GM23248 (cell line): Measurements from ENCODE around the gene B4GALT2. TPM values are rescaled to one million over a fixed set of nuclear protein-coding genes. Genes with fewer than 3 reads are reported as not detected.

ENCODE experiments used
- DNase-seq: peaks from one replicate; pipeline ENCODE4 v3.0.0-alpha.2; 2015
- H2AFZ ChIP-seq: fragments of 200-600 bp; sonication (generic); 2 replicates; pipeline ENCODE4 v1.6.1; 2016; ENCODE audit warnings: antibody characterized with exemption
- H3F3A ChIP-seq: fragments of 200-600 bp; sonication (generic); 2 replicates; pipeline ENCODE4 v1.6.1; 2016; ENCODE audit warnings: mild to moderate bottlenecking, antibody characterized with exemption, mixed run types; ENCODE audit not compliant: insufficient read depth
- H3K27ac ChIP-seq: fragments of 200-600 bp; sonication (generic); 2 replicates; pipeline ENCODE4 v1.5.1; 2016; ENCODE audit warnings: mild to moderate bottlenecking
- H3K27me3 ChIP-seq: fragments of 200-600 bp; sonication (generic); replicated peaks from 2 replicates; pipeline ENCODE4 v1.6.1; 2016; ENCODE audit warnings: mild to moderate bottlenecking; ENCODE audit not compliant: insufficient read depth
- H3K36me3 ChIP-seq: fragments of 200-600 bp; sonication (generic); 2 replicates; pipeline ENCODE4 v1.6.1; 2016; ENCODE audit warnings: low read depth, mild to moderate bottlenecking
- H3K4me1 ChIP-seq: fragments of 200-600 bp; sonication (generic); 2 replicates; pipeline ENCODE4 v1.6.1; 2016; ENCODE audit warnings: mild to moderate bottlenecking; ENCODE audit not compliant: insufficient read depth
- H3K4me2 ChIP-seq: fragments of 200-600 bp; sonication (generic); one replicate; pipeline ENCODE4 v1.6.1; 2016; ENCODE audit warnings: mild to moderate bottlenecking; ENCODE audit not compliant: unreplicated experiment
- H3K4me3 ChIP-seq: fragments of 200-600 bp; sonication (generic); 2 replicates; pipeline ENCODE4 v1.5.1; 2016; ENCODE audit warnings: mild to moderate bottlenecking
- H3K79me2 ChIP-seq: fragments of 200-600 bp; sonication (generic); 2 replicates; pipeline ENCODE4 v1.6.1; 2016; ENCODE audit warnings: mild to moderate bottlenecking; ENCODE audit not compliant: insufficient read depth
- H3K9ac ChIP-seq: fragments of 200-600 bp; sonication (generic); 2 replicates; pipeline ENCODE4 v1.6.1; 2016; ENCODE audit warnings: mild to moderate bottlenecking
- H3K9me2 ChIP-seq: fragments of 200-600 bp; sonication (generic); 2 replicates; pipeline ENCODE4 v1.6.1; 2016; ENCODE audit warnings: mixed run types, mild to moderate bottlenecking, moderate library complexity; ENCODE audit not compliant: insufficient read depth
- H3K9me3 ChIP-seq: fragments of 200-600 bp; sonication (generic); one replicate; pipeline ENCODE4 v1.6.1; 2017; ENCODE audit warnings: low read depth
- H4K20me1 ChIP-seq: fragments of 200-600 bp; sonication (generic); 2 replicates; pipeline ENCODE4 v1.6.0; 2016; ENCODE audit not compliant: insufficient read depth
- EZH2 ChIP-seq: fragments of 200-600 bp; sonication (generic); IDR thresholded peaks from 2 replicates; pipeline ENCODE4 v1.6.1; 2018; ENCODE audit warnings: antibody characterized with exemption, mild to moderate bottlenecking; ENCODE audit not compliant: insufficient read depth, poor library complexity, severe bottlenecking
- EZH2phosphoT487 ChIP-seq: fragments of 200-600 bp; sonication (generic); IDR thresholded peaks from 2 replicates; pipeline ENCODE4 v1.6.1; 2018; ENCODE audit warnings: antibody characterized with exemption, moderate library complexity, mild to moderate bottlenecking, low read depth; ENCODE audit not compliant: insufficient read depth
- WGBS, 2 experiments: methylation state at CpG; one replicate each; pipeline ENCODE4 v1.1.6; 2015 to 2017; ENCODE audit warnings: low lambda C conversion rate in 2 of 2, low coverage in 1 of 2; ENCODE audit errors: missing lambda C conversion rate in 2 of 2; 5-methylcytosine and 5-hydroxymethylcytosine counted together
- in situ Hi-C: fragments of 300-500 bp; cut with MboI; formaldehyde crosslinking; loops from 2 replicates; pipeline ENCODE4 v1.15.0; 2020
- polyA plus RNA-seq: library from polyadenylated mRNA; unstranded; fragments of >200 nt; fragmentation: Nextera tagmentation; extraction: Ambion mirVana; gene quantifications from 2 replicates; pipeline ENCODE4 v1.2.1, GENCODE V29; 2016
- total RNA-seq: library from RNA; depleted of rRNA; stranded (reverse); fragments of >200 nt; shearing (Covaris generic); gene quantifications from 2 replicates; pipeline ENCODE4 v1.2.3, GENCODE V29; 2014; rRNA removed

The B4GALT2 gene, protein sequence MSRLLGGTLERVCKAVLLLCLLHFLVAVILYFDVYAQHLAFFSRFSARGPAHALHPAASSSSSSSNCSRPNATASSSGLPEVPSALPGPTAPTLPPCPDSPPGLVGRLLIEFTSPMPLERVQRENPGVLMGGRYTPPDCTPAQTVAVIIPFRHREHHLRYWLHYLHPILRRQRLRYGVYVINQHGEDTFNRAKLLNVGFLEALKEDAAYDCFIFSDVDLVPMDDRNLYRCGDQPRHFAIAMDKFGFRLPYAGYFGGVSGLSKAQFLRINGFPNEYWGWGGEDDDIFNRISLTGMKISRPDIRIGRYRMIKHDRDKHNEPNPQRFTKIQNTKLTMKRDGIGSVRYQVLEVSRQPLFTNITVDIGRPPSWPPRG
- total RNA-seq: 123 and 221 TPM in 2 replicates
- 27.3 and 28.9 TPM in 2 replicates for polyA plus RNA-seq

DNA sequence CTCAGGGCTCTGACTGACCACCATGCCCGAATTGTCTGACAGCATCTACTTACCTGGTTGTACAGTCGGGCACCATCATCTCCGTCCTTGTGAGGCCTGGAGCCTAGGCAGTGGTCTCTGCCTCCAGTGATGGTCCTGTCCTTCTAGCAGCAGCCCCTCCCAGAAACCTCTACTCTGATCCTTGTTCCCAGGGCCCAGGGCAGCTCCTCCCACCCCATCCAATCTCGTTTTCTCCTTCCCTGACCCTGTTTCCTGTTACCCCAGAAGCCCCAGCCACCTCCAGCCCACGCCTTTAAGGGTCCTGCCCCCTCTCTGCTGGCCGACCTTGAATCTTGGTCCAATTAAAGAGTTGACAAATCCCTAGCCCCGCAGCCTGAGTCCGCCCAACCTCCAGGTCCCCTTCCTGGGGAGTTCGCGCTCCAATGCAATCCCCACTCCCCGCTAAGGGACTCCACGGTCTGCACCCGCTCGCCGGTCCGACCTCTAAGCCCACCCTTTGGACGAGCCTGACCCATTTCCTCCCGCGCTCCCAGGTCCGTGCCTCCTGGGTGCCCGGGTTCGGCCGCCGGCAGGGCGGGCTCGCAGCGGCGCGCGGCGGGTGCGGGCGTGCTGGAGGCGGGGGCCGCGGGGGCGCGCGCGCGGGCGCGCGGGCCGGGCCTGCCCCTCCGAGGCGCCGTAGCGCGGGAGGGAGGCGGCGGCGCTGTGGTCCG is at the start of gene B4GALT2:
Gene B4GALT2 (plus strand): TSS at position 660 of the 710 bp plus-strand sequence. CDS start 1,951 bp downstream, outside the sequence.
- H3K9me3 ChIP-seq: no peaks in the 10 kb centered on the region
- WGBS, 2 experiments: 4 to 12% methylated on average over 20 to 54 of the region's 54 CpGs
- H4K20me1 ChIP-seq: no peaks in the 10 kb centered on the region
- TF ChIP-seq EZH2phosphoT487 (no peak), EZH2 (no peak)
- peaks cover 11% of the 10 kb centered on the region; the same call in 1 of the 2 replicates for H3F3A ChIP-seq
- in situ Hi-C loops: no loop called here
- H3K27ac ChIP-seq: peak within 1 kb of the TSS; percentile 80
- peak within 1 kb of the TSS; percentile 63 for H2AFZ ChIP-seq
- H3K4me2 ChIP-seq: peak within 1 kb of the TSS; percentile 94
- no peaks in the 10 kb centered on the region for H3K9me2 ChIP-seq
- peaks cover 10% of the 10 kb centered on the region; the same call in 1 of the 2 replicates for H3K36me3 ChIP-seq
- DNase-seq: peak; percentile 78
- H3K4me1 ChIP-seq: peaks cover 28% of the 10 kb centered on the region
- peak within 1 kb of the TSS; percentile 90 for H3K9ac ChIP-seq
- H3K4me3 ChIP-seq: peak within 1 kb of the TSS; percentile 85
- peaks cover 76% of the 10 kb centered on the region for H3K79me2 ChIP-seq
- no peaks in the 10 kb centered on the region for H3K27me3 ChIP-seq

DNA sequence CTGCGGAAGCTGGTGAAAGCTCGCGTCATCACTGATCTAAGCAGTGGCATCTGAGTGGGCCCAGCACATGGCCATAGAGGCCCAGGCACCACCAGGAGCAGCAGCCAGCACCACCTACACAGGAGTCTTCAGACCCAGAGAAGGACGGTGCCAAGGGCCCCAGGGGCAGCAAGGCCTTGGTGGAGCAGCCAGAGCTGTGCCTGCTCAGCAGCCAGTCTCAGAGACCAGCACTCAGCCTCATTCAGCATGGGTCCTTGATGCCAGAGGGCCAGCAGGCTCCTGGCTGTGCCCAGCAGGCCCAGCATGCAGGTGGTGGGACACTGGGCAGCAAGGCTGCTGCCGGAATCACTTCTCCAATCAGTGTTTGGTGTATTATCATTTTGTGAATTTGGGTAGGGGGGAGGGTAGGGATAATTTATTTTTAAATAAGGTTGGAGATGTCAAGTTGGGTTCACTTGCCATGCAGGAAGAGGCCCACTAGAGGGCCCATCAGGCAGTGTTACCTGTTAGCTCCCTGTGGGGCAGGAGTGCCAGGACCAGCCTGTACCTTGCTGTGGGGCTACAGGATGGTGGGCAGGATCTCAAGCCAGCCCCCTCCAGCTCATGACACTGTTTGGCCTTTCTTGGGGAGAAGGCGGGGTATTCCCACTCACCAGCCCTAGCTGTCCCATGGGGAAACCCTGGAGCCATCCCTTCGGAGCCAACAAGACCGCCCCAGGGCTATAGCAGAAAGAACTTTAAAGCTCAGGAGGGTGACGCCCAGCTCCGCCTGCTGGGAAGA is 48.7 kb upstream of the B4GALT2 start:
- WGBS, 2 experiments: 97 to 98% methylated on average over 10 of the region's 10 CpGs
- TF ChIP-seq EZH2 (no peak), EZH2phosphoT487 (no peak)
- no peaks in the 10 kb centered on the region for H3K79me2 ChIP-seq
- in situ Hi-C loops: loop anchor here (5.0 to 25.0 kb wide), 3 partner anchors 168 to 693 kb away; partner anchors contain the start of gene PTPRF
- H3K4me3 ChIP-seq: no peak overlapping the region
- no peak overlapping the region for H3K27ac ChIP-seq
- H3F3A ChIP-seq: peaks cover 6% of the 10 kb centered on the region; the same call in 1 of the 2 replicates
- no peaks in the 10 kb centered on the region for H4K20me1 ChIP-seq
- no peak overlapping the region for H3K4me2 ChIP-seq
- no peaks in the 10 kb centered on the region for H3K36me3 ChIP-seq
- peak; percentile 13 for DNase-seq
- no peaks in the 10 kb centered on the region for H3K27me3 ChIP-seq
- H3K9ac ChIP-seq: no peak overlapping the region
- H3K9me2 ChIP-seq: no peaks in the 10 kb centered on the region
- peaks cover 23% of the 10 kb centered on the region for H3K4me1 ChIP-seq
- H3K9me3 ChIP-seq: no peaks in the 10 kb centered on the region
- H2AFZ ChIP-seq: no peak overlapping the region

DNA sequence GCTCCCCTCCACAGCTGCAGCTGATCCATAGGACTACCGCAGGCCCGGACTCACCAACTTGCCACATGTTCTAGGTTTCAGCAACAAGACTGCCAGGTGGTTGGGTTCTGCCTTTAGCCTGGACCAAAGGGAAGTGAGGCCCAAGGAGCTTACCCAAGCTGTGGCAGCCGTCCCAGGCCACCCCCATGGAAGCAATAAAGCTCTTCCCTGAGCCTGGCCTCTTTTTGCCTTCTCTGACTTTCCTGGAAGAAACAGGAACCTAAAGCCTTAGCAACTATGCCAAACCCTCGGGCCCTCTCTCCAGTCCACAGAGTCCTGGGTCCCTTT is 48.1 kb upstream of the B4GALT2 start:
- Histone ChIP-seq H3K4me2 (no peak overlapping the region), H3K4me1 (peaks cover 23% of the 10 kb centered on the region), H3K9ac (no peak overlapping the region), H3K27ac (no peak overlapping the region), H3K27me3 (no peaks in the 10 kb centered on the region), H3K9me3 (no peaks in the 10 kb centered on the region), H3F3A (peaks cover 6% of the 10 kb centered on the region; the same call in 1 of the 2 replicates), H3K36me3 (no peaks in the 10 kb centered on the region), H4K20me1 (no peaks in the 10 kb centered on the region), H2AFZ (no peak overlapping the region), H3K4me3 (no peak overlapping the region), H3K79me2 (no peaks in the 10 kb centered on the region), H3K9me2 (no peaks in the 10 kb centered on the region)
- no peak for TF ChIP-seq EZH2
- TF ChIP-seq EZH2phosphoT487: no peak
- WGBS, 2 experiments: 74 to 81% methylated on average over 4 of the region's 4 CpGs
- peak; percentile 15 for DNase-seq
- in situ Hi-C loops: loop anchor here (5.0 to 25.0 kb wide), 3 partner anchors 169 to 694 kb away; partner anchors contain the start of gene PTPRF
